Suprapubic skin (tissue), 4 donors: ENCODE results near the gene ENPEP. TPM values are rescaled to one million over a fixed set of nuclear protein-coding genes. Genes with fewer than 3 reads are reported as not detected.
"Not testable (repeated sequence)": the region's sequence is repeated elsewhere in the genome, so short reads cannot be mapped to it uniquely, and the experiment has no call there.

Source experiments
- DNase-seq, 2 donors: peaks; one replicate each; pipeline ENCODE4 v3.0.0-alpha.2; 2019; ENCODE audit warnings: low spot score in 2 of 2
- H3K27ac ChIP-seq: fragments of 200-600 bp; sonication (generic); one replicate; pipeline ENCODE4 v1.5.1; 2019
- H3K27me3 ChIP-seq: fragments of 200-600 bp; sonication (generic); one replicate; pipeline ENCODE4 v1.5.1; 2019
- H3K36me3 ChIP-seq: fragments of 200-600 bp; sonication (generic); one replicate; pipeline ENCODE4 v1.5.1; 2019
- H3K4me1 ChIP-seq: fragments of 200-600 bp; sonication (generic); one replicate; pipeline ENCODE4 v1.5.1; 2019
- H3K4me3 ChIP-seq: fragments of 200-600 bp; sonication (generic); one replicate; pipeline ENCODE4 v1.5.1; 2019; ENCODE audit warnings: mild to moderate bottlenecking
- H3K9me3 ChIP-seq: fragments of 200-600 bp; sonication (generic); one replicate; pipeline ENCODE4 v1.5.1; 2019
- CTCF ChIP-seq, 2 donors: fragments of 200-600 bp in 1 of 2; fragments of 450-650 bp in 1 of 2; sonication (generic) in 1 of 2; IDR thresholded peaks; one replicate each; pipeline ENCODE4 v1.5.1; 2016 to 2019; ENCODE audit warnings: antibody characterized with exemption in 2 of 2, mild to moderate bottlenecking in 1 of 2, moderate library complexity in 1 of 2
- EP300 ChIP-seq: sonication (generic); formaldehyde crosslinking; IDR thresholded peaks from one replicate; pipeline ENCODE4 v1.6.1; 2017; ENCODE audit warnings: antibody characterized with exemption
- POLR2A ChIP-seq, 2 donors: fragments of 450-650 bp; IDR thresholded peaks; one replicate each; pipeline ENCODE4 v1.6.1; 2017; ENCODE audit warnings: antibody characterized with exemption in 2 of 2, mild to moderate bottlenecking in 2 of 2, moderate library complexity in 2 of 2
- POLR2AphosphoS5 ChIP-seq, 3 donors: sonication (generic); formaldehyde crosslinking; IDR thresholded peaks; one replicate each; pipeline ENCODE4 v1.6.1; 2017; ENCODE audit warnings: antibody characterized with exemption in 3 of 3
- WGBS: methylation state at CpG from one replicate; pipeline ENCODE4 v1.1.5; 2018; 5-methylcytosine and 5-hydroxymethylcytosine counted together
- total RNA-seq, 4 donors: library from RNA; depleted of rRNA; stranded (reverse); fragments of >200 nt; gene quantifications; one replicate each; pipeline ENCODE4 v1.1.0, GENCODE V29; 2016

Gene ENPEP
- total RNA-seq, 4 donors from 2014 or later = 0.91 to 2.5 (median 1.7) TPM

GRCh38 chr4:110553197-110553596, 77.2 kb downstream of the ENPEP start:
- no peak for DNase-seq
- Histone ChIP-seq H3K9me3 (no peaks in the 10 kb centered on the region), H3K27ac (no peak overlapping the region), H3K4me1 (no peaks in the 10 kb centered on the region), H3K4me3 (no peak overlapping the region), H3K36me3 (no peaks in the 10 kb centered on the region), H3K27me3 (no peaks in the 10 kb centered on the region)
- 64% methylated on average over 2 of the region's 2 CpGs for WGBS
- no peak for TF ChIP-seq EP300
- TF ChIP-seq POLR2A (IDR thresholded peaks at IDR 0.05) = no peak
- no peak for TF ChIP-seq CTCF (IDR thresholded peaks at IDR 0.05)
- no peak for TF ChIP-seq POLR2AphosphoS5 (IDR thresholded peaks at IDR 0.05)

GRCh38 chr4:110567214-110567613, 91.3 kb downstream of the ENPEP start:
- no peaks in the 10 kb centered on the region for H3K4me1 ChIP-seq
- no peaks in the 10 kb centered on the region for H3K27me3 ChIP-seq
- no peak overlapping the region for H3K4me3 ChIP-seq
- no peak for TF ChIP-seq EP300
- no peak for TF ChIP-seq POLR2A (IDR thresholded peaks at IDR 0.05)
- no peak for TF ChIP-seq CTCF (IDR thresholded peaks at IDR 0.05)
- TF ChIP-seq POLR2AphosphoS5 (IDR thresholded peaks at IDR 0.05) = no peak
- H3K9me3 ChIP-seq = no peaks in the 10 kb centered on the region
- DNase-seq = no peak
- 94% methylated on average over 6 of the region's 6 CpGs for WGBS
- no peak overlapping the region for H3K27ac ChIP-seq
- H3K36me3 ChIP-seq = no peaks in the 10 kb centered on the region

- not testable (repeated sequence) for H3K4me1 ChIP-seq
These were observed 100.7 kb downstream of the ENPEP start for GRCh38 chr4:110576696-110577095.

GRCh38 chr4:110586131-110586850, 110.3 kb downstream of the ENPEP start:
- Histone ChIP-seq H3K9me3 (no peaks in the 10 kb centered on the region), H3K27me3 (no peaks in the 10 kb centered on the region), H3K36me3 (no peaks in the 10 kb centered on the region), H3K4me3 (no peak overlapping the region), H3K4me1 (peaks cover 3% of the 10 kb centered on the region), H3K27ac (no peak overlapping the region)
- 23% methylated on average over 7 of the region's 7 CpGs for WGBS
- DNase-seq = no peak
- TF ChIP-seq POLR2A (IDR thresholded peaks at IDR 0.05) (no peak), POLR2AphosphoS5 (IDR thresholded peaks at IDR 0.05) (no peak), EP300 (no peak), CTCF (IDR thresholded peaks at IDR 0.05) (no peak)

More at GRCh38 chr4:110576696-110577095, 100.7 kb downstream of the ENPEP start:
- 86% methylated on average over 2 of the region's 2 CpGs for WGBS
- not testable (repeated sequence) for H3K27me3 ChIP-seq, H3K36me3 ChIP-seq, H3K9me3 ChIP-seq, H3K4me3 ChIP-seq, H3K27ac ChIP-seq, DNase-seq

GRCh38 chr4:110587666-110588285, 111.8 kb downstream of the ENPEP start:
- Histone ChIP-seq H3K9me3 (no peaks in the 10 kb centered on the region), H3K4me1 (peaks cover 3% of the 10 kb centered on the region), H3K36me3 (no peaks in the 10 kb centered on the region), H3K4me3 (no peak overlapping the region), H3K27me3 (no peaks in the 10 kb centered on the region), H3K27ac (no peak overlapping the region)
- WGBS = 94% methylated on average over 36 of the region's 36 CpGs
- no peak for DNase-seq
- no peak for TF ChIP-seq EP300
- no peak for TF ChIP-seq POLR2A (IDR thresholded peaks at IDR 0.05)
- no peak for TF ChIP-seq POLR2AphosphoS5 (IDR thresholded peaks at IDR 0.05)
- TF ChIP-seq CTCF (IDR thresholded peaks at IDR 0.05) = no peak
